Activated CD8-positive, alpha-beta T cell treated with anti-CD3 and anti-CD28 coated beads for 36 hours (primary cell): ENCODE data around the gene CARM1. TPM values are rescaled to one million over a fixed set of nuclear protein-coding genes. Genes with fewer than 3 reads are reported as not detected.
"Not testable (repeated sequence)": the region's sequence is repeated elsewhere in the genome, so short reads cannot be mapped to it uniquely, and the experiment has no call there.

Experiments used
- ATAC-seq: fragments of 200-7000 bp; cut with Tn5 transposase; one replicate; pipeline ENCODE4 v1.10.0; 2021; ENCODE audit warnings: mild to moderate bottlenecking, moderate library complexity
- CTCF ChIA-PET: fragments of 350-600 bp; sonication (Branson Sonifier 250); formaldehyde crosslinking; loops from one replicate; lab custom pipeline; 2021; ENCODE audit warnings: antibody characterized with exemption; lab: Charles Lee
- POLR2A ChIA-PET: fragments of 350-600 bp; sonication (Branson Sonifier 250); formaldehyde crosslinking; loops from one replicate; lab custom pipeline; 2021; ENCODE audit warnings: antibody characterized with exemption; lab: Charles Lee
- DNase-seq: peaks from one replicate; pipeline ENCODE4 v3.0.0-alpha.2; 2020
- H3K27ac Mint-ChIP-seq: one replicate; pipeline ENCODE4 v1.8.0; 2021; ENCODE audit warnings: mild to moderate bottlenecking, mixed read lengths
- H3K27me3 Mint-ChIP-seq: one replicate; pipeline ENCODE4 v1.8.0; 2021; ENCODE audit warnings: mixed read lengths
- H3K36me3 Mint-ChIP-seq: one replicate; pipeline ENCODE4 v1.8.0; 2021; ENCODE audit warnings: low read depth, mixed read lengths
- H3K4me1 Mint-ChIP-seq: one replicate; pipeline ENCODE4 v1.8.0; 2021; ENCODE audit warnings: low read depth, mixed read lengths
- H3K4me3 Mint-ChIP-seq: one replicate; pipeline ENCODE4 v1.8.0; 2021; ENCODE audit warnings: mild to moderate bottlenecking, moderate library complexity, mixed read lengths
- H3K9me3 Mint-ChIP-seq: one replicate; pipeline ENCODE4 v1.8.0; 2021; ENCODE audit warnings: mixed read lengths
- intact Hi-C: fragments of 100-400 bp; cut with micrococcal nuclease; formaldehyde crosslinking; loops from one replicate; pipeline ENCODE4 v1.10.0; 2022
- total RNA-seq, 2 experiments: library from RNA; stranded (reverse); gene quantifications; one replicate each; pipeline ENCODE4 v1.2.3, GENCODE V29; 2021
- TF ChIP-seq, protein P1 (sequence below): fragments of 200-600 bp; IDR thresholded peaks from one replicate; pipeline ENCODE4 v1.8.0; 2022; ENCODE audit warnings: antibody characterized with exemption, mild to moderate bottlenecking

CARM1 gene
- total RNA-seq, 2 experiments from 2014 or later = 95.1 to 95.4 TPM

GRCh38 chr19:10852941-10853340 lies 18.4 kb upstream of the CARM1 start:
- TF ChIP-seq, protein P1, sequence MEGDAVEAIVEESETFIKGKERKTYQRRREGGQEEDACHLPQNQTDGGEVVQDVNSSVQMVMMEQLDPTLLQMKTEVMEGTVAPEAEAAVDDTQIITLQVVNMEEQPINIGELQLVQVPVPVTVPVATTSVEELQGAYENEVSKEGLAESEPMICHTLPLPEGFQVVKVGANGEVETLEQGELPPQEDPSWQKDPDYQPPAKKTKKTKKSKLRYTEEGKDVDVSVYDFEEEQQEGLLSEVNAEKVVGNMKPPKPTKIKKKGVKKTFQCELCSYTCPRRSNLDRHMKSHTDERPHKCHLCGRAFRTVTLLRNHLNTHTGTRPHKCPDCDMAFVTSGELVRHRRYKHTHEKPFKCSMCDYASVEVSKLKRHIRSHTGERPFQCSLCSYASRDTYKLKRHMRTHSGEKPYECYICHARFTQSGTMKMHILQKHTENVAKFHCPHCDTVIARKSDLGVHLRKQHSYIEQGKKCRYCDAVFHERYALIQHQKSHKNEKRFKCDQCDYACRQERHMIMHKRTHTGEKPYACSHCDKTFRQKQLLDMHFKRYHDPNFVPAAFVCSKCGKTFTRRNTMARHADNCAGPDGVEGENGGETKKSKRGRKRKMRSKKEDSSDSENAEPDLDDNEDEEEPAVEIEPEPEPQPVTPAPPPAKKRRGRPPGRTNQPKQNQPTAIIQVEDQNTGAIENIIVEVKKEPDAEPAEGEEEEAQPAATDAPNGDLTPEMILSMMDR = no peak
- no peaks in the 10 kb centered on the region for H3K27me3 Mint-ChIP-seq
- intact Hi-C loops = no loop called here
- ATAC-seq (no peak), DNase-seq (no peak)
- CTCF ChIA-PET = interaction anchor here (10.9 kb wide), 1 partner anchor 16 kb away, joined by 137 read pairs; the partner anchor contains the start of gene CARM1
- H3K27ac Mint-ChIP-seq = no peak overlapping the region
- POLR2A ChIA-PET = interaction anchor here (0.7 to 1.0 kb wide), 2 partner anchors 14 to 18 kb away, joined by 3 to 4 read pairs; no protein-coding TSS in a partner anchor
- H3K4me3 Mint-ChIP-seq = no peak overlapping the region
- peaks cover 8% of the 10 kb centered on the region for H3K4me1 Mint-ChIP-seq
- no peaks in the 10 kb centered on the region for H3K36me3 Mint-ChIP-seq
- no peaks in the 10 kb centered on the region for H3K9me3 Mint-ChIP-seq

DNA sequence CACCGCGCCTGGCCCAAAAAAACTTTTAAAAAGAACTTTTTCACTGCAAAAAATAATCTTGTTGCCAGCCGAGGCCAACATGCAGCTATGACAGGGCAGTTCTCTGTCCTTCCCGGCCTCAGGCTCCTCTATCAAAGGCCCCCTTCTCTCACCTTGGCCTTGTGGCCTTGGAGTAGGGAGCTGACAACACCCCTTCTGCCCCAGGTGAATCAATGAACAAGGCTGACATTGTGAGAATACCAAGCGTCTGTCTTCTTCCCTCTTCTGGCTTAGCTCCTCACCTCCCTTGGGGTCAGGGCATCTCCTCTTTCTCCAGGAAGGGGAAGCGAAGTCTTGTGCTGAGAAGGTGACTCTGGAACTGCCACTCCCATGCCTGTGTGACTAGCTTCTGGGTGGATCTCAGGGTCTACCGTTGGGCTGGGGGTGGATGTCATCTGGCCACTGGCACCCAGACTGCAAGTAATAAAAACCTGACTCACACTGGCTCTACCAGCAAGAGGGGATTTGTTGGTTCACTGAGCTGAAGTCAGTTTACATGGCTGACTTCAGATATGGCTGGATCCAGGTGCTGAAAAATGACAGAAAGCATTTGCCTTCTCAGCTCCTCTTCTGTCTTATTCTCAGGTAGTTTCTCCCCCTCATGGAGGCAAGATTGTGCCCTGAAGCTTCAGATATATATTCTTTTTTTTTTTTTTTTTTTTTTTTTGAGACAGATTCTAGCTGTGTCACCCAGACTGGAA lies 16.8 kb upstream of the CARM1 start:
- intact Hi-C loops = no loop called here
- Mint-ChIP-seq H3K27ac (no peak overlapping the region), H3K27me3 (no peaks in the 10 kb centered on the region), H3K9me3 (no peaks in the 10 kb centered on the region), H3K4me3 (no peak overlapping the region), H3K4me1 (no peaks in the 10 kb centered on the region), H3K36me3 (no peaks in the 10 kb centered on the region)
- DNase-seq (no peak), ATAC-seq (no peak)
- POLR2A ChIA-PET = interaction anchor here (0.7 to 1.5 kb wide), 3 partner anchors 17 to 23 kb away, joined by 3 to 4 read pairs (median 3); no protein-coding TSS in a partner anchor
- TF ChIP-seq, protein P1 = no peak
- CTCF ChIA-PET = interaction anchor here (1.2 to 10.9 kb wide), 4 partner anchors 11 to 136 kb away, joined by 3 to 137 read pairs (median 36); partner anchors contain the start of genes CARM1 and DNM2

- H3K27ac Mint-ChIP-seq = no peak overlapping the region
- H3K4me3 Mint-ChIP-seq = no peak overlapping the region
- no peaks in the 10 kb centered on the region for H3K4me1 Mint-ChIP-seq
- no peaks in the 10 kb centered on the region for H3K36me3 Mint-ChIP-seq
- ChIA-PET CTCF (interaction anchor here (1.1 to 10.9 kb wide), 8 partner anchors 12 to 137 kb away, joined by 3 to 137 read pairs (median 12); partner anchors contain the start of genes CARM1, DNM2 and TMED1), POLR2A (no interaction called here)
- DNase-seq (peak; percentile 53), ATAC-seq (peak; percentile 70)
- intact Hi-C loops = no loop called here
- TF ChIP-seq, protein P1 = peak; percentile 64
- no peaks in the 10 kb centered on the region for H3K27me3 Mint-ChIP-seq
- no peaks in the 10 kb centered on the region for H3K9me3 Mint-ChIP-seq
Observed at GRCh38 chr19:10855879-10856522, 15.4 kb upstream of the CARM1 start.

GRCh38 chr19:10856899-10857298 lies 14.5 kb upstream of the CARM1 start:
- H3K27ac Mint-ChIP-seq, DNase-seq, H3K9me3 Mint-ChIP-seq, POLR2A ChIA-PET, H3K36me3 Mint-ChIP-seq, H3K4me3 Mint-ChIP-seq, H3K27me3 Mint-ChIP-seq, H3K4me1 Mint-ChIP-seq, intact Hi-C loops, ATAC-seq: not testable (repeated sequence)
- CTCF ChIA-PET = interaction anchor here (1.1 to 10.9 kb wide), 8 partner anchors 12 to 138 kb away, joined by 3 to 137 read pairs (median 12); partner anchors contain the start of genes CARM1, DNM2 and TMED1

- intact Hi-C loops = no loop called here
- ChIA-PET POLR2A (interaction anchor here (1.0 kb wide), 1 partner anchor 141 kb away, joined by 3 read pairs; the partner anchor contains the start of gene DNM2), CTCF (interaction anchor here (0.6 to 10.9 kb wide), 24 partner anchors 10 to 446 kb away, joined by 3 to 137 read pairs (median 4); partner anchors contain the start of genes CARM1, DNM2, QTRT1 and TMED1)
Observed at GRCh38 chr19:10858204-10858828, 13.0 kb upstream of the CARM1 start.

More at GRCh38 chr19:10858204-10858828, 13.0 kb upstream of the CARM1 start:
- Mint-ChIP-seq H3K27ac (no peak overlapping the region), H3K36me3 (no peaks in the 10 kb centered on the region), H3K27me3 (no peaks in the 10 kb centered on the region), H3K9me3 (no peaks in the 10 kb centered on the region), H3K4me1 (no peaks in the 10 kb centered on the region), H3K4me3 (no peak overlapping the region)
- TF ChIP-seq, protein P1 = peak; percentile 98
- DNase-seq = peak; percentile 58
- peak; percentile 68 for ATAC-seq
